NCI-H2107 treated with DMSO at 0.1 percent for 48 hours (cell line): Measurements from ENCODE around the gene MLC1.

Experiments used
- DNase-seq: peaks from one replicate; lab custom pipeline; 2025; ENCODE audit not compliant: unreplicated experiment; lab: John Stamatoyannopoulos, UW

The MLC1 gene

DNA sequence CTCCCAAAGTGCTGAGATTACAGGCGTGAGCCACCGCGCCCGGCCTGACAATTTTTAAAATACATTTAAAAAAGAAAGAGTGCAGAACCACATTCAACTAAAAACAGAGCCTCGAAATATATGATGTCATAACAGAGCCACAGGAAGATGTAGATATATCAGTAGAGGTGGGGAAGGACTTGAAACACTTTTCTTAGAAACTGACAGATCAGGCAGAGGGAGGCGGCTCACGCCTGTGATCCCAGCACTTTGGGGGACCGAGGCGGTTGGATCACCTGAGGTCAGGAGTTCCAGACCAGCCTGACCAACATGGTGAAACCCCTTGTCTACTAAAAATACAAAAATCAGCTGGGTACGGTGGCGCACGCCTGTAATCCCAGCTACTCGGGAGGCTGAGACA, 7.0 kb downstream of the MLC1 start:
- no peak for DNase-seq

DNA sequence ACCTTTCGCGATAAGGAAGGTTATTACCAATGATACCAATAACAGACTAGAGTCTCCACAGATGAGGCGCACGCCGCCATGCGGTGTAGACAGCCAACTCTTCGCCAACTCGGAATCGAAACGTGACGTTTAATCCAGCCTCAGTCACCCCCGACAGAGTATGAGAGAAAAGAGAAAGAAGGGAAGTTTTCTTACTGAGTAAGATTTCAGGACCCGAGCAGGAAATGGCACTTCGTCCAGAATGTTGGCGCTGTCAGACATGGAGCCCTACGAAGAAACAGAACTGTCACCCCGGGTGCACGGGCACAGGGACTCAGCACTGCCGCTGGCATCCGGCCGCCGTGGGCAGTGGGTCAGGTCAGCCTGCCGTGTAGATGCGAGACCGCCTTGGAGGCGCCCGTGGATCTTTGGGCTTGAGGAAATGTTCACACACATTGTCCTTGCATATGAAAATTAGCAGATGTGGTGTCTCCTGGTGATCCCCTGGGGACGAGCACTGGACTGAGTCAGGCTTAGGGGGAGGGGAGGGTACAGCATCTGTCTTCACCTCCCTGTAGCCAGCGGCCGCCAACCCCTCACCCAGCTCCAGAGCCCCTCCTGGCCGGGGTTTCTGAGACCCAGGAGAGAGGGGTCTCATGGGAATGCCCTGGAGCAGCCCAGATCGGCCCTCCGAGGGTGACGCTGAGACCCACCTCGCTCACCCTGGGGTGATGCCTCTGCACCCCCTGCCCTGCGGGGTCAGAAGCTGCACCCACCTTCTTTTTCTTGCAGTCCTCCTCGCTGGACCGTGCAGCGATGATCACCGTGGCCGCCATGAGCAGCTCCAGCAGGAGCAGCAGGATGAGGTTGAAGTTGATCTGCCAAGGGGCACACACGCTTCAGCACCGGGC, 8.3 kb downstream of the MLC1 start:
- DNase-seq = no peak

DNA sequence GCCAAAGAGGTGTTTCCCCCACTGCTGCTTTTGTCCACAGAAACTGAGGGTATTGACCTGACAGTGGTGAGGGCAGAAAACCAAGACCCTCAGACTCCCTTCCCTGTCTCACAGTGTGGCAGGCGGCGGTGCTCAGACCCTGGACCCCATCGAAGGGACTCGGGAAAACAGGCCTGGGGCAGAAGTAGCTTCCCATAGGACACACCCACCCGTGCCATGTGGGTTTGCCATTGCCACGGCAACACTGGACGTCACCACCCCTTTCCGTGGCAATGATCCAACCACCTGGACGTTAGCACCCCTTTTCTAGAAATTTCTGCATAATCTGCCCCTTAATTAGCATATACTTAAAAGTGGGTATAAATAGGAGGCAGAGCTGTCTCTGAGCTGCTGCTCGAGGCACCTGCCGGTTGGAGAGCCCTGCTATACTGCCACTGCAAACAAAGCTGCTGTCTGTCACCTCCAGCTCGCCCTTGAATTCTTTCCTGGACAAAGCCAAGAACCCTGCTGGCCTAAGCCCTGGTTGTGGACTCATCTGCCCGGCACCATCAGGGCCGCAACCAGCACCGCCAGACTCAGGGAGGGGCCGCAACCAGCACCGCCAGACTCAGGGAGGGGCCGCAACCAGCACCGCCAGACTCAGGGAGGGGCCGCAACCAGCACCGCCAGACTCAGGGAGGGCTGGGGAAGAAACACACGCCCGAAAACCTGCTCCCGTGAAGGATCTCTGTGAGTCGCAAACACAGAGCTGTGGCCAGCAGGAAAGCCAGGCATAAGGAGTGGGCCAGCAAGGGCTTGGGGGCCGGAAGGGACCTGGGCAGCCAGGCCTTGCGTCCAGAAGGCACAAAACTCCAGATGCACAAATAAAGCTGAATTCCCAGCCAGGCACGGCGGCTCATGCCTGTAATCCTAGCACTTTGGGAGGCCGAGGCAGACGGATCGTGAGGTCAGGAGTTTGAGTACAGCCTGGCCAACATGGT, 10.4 kb downstream of the MLC1 start:
- no peak for DNase-seq

DNA sequence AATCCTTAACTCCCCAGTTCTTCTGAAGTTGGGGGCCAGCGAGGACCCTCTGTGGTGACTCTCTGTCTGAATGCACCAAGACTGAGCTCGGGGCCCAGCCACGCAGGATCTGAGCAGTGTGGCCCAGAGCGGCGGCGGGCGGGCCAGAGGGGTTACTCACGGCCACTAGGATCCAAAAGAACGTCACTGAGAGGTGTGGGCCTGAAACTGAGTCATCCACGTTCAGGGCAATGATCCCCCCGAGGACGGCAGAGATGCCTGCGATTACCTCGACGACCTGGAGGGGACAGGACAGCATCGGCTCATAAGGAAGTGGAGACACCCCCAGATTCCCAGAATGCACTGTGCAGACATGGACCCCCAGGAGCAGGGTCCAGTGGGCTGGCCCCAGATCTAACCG, 11.2 kb downstream of the MLC1 start:
- no peak for DNase-seq

DNA sequence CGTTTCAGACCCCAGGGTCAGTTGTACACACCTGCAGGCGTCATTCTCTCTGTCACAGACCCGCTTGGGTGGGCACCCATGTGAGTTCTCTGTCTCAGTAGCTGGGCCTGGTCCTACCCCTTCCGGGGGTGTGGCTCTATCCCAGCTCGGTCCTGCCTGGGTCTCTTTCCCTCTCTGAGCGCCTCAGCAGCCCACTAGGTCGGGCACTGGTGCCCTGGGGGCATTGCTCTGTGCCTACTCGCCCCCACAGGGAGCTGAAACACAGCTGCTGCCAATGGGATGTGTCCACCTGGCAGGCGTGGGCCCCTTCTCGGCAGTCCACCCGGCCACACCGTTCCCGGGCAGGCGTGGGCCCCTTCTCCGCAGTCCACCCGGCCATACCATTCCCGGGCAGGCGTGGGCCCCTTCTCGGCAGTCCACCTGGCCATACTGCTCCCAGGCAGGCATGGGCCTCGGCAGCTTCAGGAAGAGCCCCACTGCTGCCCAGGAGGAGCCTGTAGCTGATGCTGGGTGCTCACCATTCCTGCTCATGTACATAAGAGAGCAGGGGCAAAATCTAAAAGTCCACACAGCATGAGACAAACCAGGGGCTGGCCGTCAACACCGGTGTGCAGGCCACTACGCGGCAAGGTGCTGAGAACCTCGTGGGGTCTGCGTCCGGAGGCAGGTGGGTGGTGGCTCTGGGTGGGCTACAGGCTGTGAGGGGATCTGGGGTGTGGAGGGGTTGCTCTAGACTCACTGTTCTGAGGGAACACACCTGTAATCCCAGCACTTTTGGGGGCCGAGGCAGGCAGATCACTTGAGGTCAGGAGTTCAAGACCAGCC, 12.3 kb downstream of the MLC1 start:
- no peak for DNase-seq

DNA sequence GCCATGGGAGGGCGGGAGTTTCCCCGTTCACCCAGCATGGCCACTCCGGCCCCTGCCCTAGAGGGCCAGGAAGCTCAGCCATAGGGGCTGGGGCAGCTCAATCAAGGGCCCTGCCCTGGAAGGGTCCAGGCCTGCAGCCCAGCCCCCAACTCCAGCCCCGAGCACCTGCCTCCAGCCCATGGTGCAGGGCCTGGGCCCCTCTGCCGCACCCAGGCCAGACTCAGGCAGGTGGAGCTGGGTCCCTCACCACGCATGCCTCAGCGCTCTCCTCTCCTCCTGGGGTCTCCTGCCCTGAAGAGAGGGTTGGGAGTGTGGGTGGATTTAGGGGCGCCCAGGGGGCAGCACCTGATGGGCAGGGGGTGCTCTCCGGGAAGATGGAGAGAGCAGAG, 13.1 kb downstream of the MLC1 start:
- DNase-seq = no peak

DNA sequence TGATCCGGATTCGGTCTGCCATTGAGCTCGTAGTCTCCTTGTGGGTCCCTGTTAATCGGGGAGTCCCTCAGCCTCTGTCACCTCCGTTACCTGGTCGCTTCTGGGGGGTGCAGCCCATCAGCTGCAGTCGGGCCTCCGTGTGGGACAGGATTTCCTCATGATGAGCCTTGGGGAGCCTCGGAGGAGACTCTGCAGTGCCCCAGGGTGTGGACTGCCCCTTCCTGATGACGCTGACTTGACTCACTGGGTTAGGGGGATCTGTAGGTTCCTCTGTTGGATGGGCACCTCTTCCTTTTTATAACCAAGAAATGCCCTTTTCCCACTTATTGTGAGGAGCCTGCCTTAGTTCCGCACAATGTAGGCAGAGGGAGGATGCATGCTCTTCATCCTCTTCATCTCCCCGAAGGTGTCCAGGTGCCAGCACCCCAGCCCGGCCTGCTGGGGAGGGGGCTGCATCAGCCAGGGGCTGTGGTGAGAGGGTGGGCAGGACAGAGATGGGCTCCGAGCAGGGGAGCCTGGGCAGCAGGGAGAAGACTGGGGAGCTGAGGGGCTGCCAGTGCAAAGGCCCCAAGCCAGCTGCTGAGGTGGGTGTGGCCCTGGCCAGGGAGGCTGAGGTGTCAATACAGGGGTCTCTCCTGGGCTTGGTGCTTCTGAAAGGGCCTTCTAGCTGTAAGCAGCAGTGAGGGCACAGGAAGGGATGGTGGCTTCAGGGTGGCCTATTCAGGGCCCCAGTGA, 13.6 kb downstream of the MLC1 start:
- DNase-seq = no peak

DNA sequence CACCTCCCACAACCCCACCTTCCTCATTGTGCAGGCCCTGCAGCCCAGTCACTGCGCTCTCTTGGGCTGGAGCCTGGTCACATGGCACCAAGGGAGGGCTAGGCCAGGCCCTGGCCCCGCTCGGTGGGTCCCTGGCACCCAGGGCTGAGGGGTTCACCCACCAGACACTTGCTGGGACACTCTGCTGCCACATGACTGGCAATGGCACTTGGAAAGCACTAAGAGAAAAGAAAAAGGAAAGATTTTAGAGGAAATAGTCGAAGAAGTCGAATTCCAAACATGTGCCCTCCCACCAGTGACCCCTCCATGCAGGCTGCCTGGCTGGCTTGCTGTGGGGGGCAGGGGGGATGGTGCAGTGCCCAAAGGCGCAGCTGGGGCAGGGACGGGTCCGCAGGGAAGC, 14.9 kb downstream of the MLC1 start:
- DNase-seq = no peak

DNA sequence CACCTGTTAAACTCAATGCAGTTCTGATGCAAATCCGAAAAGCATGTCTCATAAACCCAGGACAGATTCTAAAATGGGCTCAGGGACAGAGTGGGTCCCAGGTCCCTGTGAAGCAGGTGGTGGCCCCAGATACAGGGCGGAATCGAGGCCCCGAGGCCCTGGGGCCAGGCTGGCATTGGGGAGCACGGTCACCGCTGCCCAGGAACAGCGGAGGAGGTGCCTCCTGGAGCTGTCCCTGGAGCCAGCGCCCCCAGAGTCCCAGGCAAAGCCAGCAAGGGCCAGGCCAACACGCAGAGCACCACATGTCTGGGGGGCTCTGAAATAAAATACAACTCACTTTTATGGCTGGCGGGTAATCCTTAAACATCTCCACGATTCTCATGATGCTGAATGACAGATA, 17.1 kb downstream of the MLC1 start:
- DNase-seq = no peak

DNA sequence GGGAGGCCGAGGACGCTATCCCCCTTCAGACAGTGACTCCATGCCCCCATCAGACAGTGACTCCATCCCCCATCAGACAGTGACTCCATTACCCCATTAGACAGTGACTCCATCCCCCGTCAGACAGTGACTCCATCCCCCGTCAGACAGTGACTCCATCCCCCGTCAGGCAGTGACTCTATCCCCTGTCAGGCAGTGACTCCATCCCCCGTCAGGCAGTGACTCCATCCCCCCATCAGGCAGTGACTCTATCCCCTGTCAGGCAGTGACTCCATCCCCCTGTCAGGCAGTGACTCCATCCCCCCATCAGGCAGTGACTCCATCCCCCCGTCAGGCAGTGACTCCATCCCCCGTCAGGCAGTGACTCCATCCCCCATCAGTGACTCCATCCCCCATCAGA, 18.0 kb downstream of the MLC1 start:
- no peak for DNase-seq

DNA sequence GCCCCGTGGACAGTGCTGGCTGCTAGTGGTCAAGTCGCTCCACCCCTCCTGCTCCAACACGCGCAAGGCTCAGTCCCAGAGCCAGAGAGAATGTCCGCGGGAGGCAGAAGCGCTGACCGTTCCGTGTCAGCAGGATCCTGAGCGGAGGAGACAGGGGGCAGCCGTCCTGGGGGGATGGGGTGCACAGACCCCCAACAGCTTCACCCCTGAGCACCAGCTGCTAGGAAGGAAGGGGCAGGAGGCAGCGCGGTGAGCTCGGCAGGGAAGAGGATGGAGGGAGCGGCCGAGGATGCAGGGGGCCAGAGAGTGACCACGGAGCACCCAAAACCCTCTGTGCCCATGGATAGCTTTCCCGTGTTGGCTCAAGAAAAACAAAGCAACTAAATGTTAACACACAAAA, 20.8 kb downstream of the MLC1 start:
- no peak for DNase-seq

DNA sequence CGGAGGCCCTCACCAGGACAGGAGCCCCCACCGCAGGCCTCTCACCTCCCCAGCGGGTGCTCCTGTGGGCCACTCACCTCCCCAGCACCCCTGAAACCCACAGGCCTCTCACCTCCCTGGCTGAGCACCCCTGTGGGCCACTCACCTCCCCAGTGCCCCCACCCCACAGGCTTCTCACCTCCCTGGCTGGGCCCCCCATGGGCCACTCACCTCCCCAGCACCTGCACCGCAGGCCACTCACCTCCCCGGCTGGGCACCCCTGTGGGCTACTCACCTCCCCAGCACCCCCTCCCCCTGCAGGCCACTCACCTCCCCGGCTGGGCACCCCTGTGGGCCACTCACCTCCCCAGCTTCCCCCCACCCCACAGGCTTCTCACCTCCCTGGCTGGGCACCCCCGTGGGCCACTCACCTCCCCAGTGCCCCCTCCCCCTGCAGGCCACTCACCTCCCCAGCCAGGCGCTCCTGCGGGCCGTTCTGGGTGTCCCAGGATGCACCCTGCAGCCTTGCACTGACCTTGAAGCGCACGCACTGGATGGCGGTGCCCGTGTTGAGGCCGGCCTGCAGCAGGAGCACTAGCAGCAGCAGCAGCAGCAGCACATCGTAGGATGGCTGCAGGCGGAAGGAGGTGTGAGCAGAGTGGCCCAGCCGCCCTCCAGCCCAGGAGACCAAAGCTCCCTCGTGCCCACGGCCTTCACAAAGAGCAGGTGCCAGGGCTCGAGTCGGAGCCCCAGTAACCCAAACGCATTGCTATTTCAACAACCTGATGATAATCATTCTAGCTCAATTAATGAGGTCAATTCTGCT, 21.4 kb downstream of the MLC1 start:
- DNase-seq = no peak

DNA sequence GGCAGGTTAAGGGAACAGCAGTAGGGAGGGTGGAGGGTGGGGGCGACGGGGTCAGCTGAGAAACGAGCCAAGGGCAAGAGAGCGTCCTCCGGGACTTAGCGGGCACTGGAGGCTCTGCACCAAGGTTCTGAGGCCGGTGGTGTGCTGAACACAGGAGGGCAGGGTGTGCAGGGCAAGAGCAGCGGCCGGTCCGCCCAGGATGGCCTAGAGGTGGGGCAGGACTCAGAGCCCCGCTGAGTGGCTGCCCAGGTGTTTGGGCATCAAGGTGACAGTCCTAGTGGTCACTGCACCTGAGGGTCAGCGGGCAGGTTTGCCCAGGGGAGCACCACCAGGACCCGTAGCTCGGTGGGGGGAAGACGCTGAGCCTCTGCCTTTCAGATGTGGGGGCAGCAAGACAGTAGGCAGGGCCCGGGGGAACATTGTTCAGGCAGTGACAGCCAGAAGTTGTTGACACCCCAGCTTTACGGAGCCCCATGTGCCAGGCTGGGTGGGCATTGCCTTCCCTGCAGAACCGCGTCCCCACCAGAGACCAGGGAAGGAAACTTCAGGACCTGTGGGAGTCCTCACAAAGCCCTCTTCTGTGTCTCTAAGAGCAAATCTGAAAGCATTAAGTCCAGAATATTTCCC, 22.6 kb downstream of the MLC1 start:
- no peak for DNase-seq

DNA sequence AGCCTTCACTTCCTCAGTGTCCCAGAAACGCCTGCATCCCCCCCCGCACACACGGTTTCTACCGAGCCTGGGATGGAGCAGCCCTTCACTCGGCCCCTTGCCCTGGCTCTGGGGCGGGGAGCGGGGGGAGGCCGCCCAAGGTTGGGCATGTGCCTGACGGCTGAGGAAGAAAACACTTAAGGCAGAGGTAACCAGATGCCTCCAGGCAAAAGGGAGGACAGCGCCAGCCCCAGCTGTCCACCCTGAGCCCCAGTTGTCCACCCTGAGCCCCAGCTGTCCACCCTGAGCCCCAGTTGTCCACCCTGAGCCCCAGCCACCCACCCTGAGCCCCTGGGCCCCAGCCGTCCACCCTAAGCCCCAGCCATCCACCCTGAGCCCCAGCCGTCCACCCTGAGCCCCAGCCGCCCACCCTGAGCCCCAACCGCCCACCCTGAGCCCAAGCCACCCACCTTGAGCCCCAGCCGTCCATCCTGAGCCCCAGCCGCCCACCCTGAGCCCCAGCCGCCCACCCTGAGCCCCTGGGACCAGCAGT, 23.3 kb downstream of the MLC1 start:
- no peak for DNase-seq

DNA sequence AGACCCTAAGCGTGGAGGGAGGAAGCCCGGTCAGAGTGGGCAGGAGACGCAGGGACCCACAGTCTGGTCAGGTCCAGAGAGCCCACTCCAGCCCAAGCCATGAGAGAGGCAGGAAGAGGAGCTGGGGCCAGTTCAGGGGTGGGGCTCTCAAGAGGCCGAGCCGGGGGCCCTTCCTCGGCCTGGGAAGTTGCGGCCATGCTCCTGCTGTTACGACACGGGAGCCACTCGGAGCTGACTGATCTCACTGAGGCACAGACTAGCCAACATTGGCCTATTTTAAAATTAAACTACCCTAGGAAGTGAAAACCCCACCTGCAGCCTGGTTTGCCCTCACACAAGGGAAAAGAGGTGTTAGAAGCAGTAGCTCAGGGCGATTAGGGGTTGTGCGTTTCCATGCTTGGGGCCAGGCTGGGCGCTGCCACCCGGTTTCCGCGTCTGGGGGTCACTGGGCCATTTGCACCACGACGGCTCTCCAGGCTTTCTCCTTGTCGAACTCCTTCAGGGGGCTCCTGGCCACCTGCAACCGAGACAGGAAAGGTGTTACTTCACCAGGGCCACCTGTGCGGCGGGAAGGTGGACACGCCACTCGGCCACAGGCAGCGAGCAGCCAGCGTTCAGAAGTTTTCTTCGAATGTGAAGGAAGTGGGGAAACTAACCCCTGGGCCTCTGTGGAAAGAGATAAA, 23.9 kb downstream of the MLC1 start:
- DNase-seq = no peak

DNA sequence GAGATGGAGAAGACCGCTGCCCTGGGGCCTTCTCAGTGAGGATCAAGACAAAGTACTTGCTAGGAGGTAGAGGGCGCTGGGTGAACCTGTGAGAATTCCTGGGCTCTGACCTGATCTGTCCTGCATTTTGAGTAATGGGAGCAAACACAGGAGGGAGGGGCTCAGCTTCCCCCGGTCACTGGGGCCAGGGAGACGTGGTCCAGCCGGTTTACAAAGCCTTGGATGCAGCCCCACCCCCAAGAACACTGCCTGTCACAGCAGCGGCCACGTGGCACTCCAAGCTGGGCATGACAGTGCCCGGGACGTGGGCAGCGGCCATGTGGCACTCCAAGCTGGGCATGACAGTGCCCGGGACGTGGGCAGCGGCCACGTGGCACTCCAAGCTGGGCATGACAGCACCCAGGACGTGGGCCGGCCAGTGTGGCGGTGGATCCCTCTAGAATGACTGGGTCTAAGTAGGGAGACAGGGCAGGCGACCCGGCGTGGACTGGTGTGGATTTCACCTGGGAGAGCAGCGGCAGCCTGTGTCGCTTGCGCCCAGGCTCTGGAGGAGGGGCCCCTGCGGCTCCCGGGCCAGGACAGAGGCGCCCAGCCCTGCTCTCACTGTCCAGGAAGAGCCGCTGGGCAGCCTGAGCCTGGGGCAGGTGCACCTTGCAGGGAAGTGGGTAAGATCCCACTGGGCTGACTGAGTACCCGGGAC, 24.6 kb downstream of the MLC1 start:
- no peak for DNase-seq

DNA sequence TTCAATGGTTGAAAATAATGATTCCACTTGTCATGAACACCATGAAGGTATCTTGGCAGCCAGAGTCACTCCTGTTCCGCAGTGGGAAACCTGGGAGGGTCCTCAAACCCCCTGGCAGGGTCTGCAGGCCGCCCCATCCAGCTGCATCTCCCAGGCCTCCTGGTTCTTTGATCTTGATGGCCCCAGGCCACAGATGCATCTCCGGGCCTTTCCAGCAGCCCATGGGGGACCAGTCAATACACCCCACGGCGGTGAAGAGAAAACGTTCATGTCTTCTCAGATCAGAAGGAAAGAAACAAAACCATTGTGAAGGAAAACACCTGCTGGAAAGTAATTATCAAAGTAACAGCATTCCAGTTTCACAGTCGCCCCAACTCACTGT, 25.4 kb downstream of the MLC1 start:
- DNase-seq = no peak
